Heart left ventricle (tissue), 16 donors: ENCODE measurements around the gene PRLH. TPM values are rescaled to one million over a fixed set of nuclear protein-coding genes. Genes with fewer than 3 reads are reported as not detected.

ENCODE experiments used
- ATAC-seq, 4 donors: fragments of 200-7000 bp; cut with Tn5 transposase; one replicate each; pipeline ENCODE4 v1.9.1; 2020 to 2022; ENCODE audit warnings: moderate library complexity in 4 of 4, mild to moderate bottlenecking in 3 of 4, moderate number of reproducible peaks in 1 of 4
- DNase-seq, 5 donors: peaks; one replicate each; pipeline ENCODE4 v3.0.0-alpha.2; 2020
- H3K27ac ChIP-seq, 12 donors: fragments of 200-600 bp; sonication (generic) in 4 of 12; one replicate each; pipeline versions ENCODE4 v1.5.0 to v1.8.0; 2016 to 2022; ENCODE audit warnings: mild to moderate bottlenecking in 2 of 12
- H3K27me3 ChIP-seq, 9 donors: fragments of 200-600 bp; sonication (generic) in 2 of 9; one replicate each; pipeline versions ENCODE4 v1.5.1 to v1.8.0; 2016 to 2022; ENCODE audit warnings: mild to moderate bottlenecking in 3 of 9
- H3K36me3 ChIP-seq, 9 donors: fragments of 200-600 bp; sonication (generic) in 2 of 9; one replicate each; pipeline versions ENCODE4 v1.5.0 to v1.8.0; 2018 to 2022; ENCODE audit warnings: mild to moderate bottlenecking in 2 of 9
- H3K4me1 ChIP-seq, 12 donors: fragments of 200-600 bp; sonication (generic) in 4 of 12; one replicate each; pipeline versions ENCODE4 v1.5.0 to v1.8.0; 2016 to 2022; ENCODE audit warnings: mild to moderate bottlenecking in 3 of 12
- H3K4me3 ChIP-seq, 12 donors: fragments of 200-600 bp; sonication (generic) in 4 of 12; one replicate each; pipeline versions ENCODE4 v1.5.0 to v1.8.0; 2017 to 2022; ENCODE audit warnings: mild to moderate bottlenecking in 9 of 12, moderate library complexity in 4 of 12
- H3K9me3 ChIP-seq, 12 donors: fragments of 200-600 bp; sonication (generic) in 4 of 12; one replicate each; pipeline versions ENCODE4 v1.5.0 to v1.8.0; 2016 to 2022; ENCODE audit warnings: mild to moderate bottlenecking in 1 of 12
- POLR2A ChIP-seq, 2 donors: fragments of 450-650 bp; IDR thresholded peaks; one replicate each; pipeline ENCODE4 v1.6.1; 2017; ENCODE audit warnings: antibody characterized with exemption in 2 of 2, mild to moderate bottlenecking in 2 of 2, moderate library complexity in 2 of 2
- WGBS, 4 donors: extraction: QIAGEN DNeasy Blood & Tissue Kit in 2 of 4; methylation state at CpG; one replicate each; pipeline versions ENCODE4 v1.1.5 to v1.1.7; 2013 to 2018; 5-methylcytosine and 5-hydroxymethylcytosine counted together
- intact Hi-C, 10 donors: fragments of 100-400 bp; cut with DNase I; formaldehyde crosslinking; loops; one replicate each; pipeline versions ENCODE4 v1.11.1 to v1.14.2; 2022
- polyA plus RNA-seq, 2 donors: library from polyadenylated mRNA; stranded (reverse); fragments of 200-250 nt; gene quantifications; one replicate each; pipeline ENCODE4 v1.2.3, GENCODE V29; 2013
- total RNA-seq, 9 donors: library from RNA; depleted of rRNA in 2 of 9; stranded (reverse); fragments of >200 nt in 2 of 9; fragmentation: NEBNext Ultra II Directional in 3 of 9; extraction: Animal tissue kit (Norgen Biotek cat#: 25700) in 3 of 9; gene quantifications; one replicate each; pipeline versions ENCODE4 v1.1.0 to v1.2.4, GENCODE V29; 2016 to 2023
- TF ChIP-seq, protein P1 (sequence below), 12 donors: fragments of 200-600 bp; sonication (generic) in 4 of 12; IDR thresholded peaks; one replicate each; pipeline versions ENCODE4 v1.5.0 to v1.8.0; 2018 to 2022; ENCODE audit warnings: antibody characterized with exemption in 12 of 12, mild to moderate bottlenecking in 5 of 12
- donor health status: ischemic (EF 13 %, LVEDD 7.1; RV severe dilation, severe dysfunction).
- donor health status: healthy with polysubstance abuse.
- donor health status: DM: no; HTN: yes; CAD: no.
- donor health status: DM: no; HTN: no; CAD: no.
- donor health status: ischemic (EF 25% LVEDD 6.9; RV normal size, moderate dysfunction).
- donor health status: ischemic (EF 25% LVEDD 5.7; RV mildly dilated, moderate dysfunction).
- donor health status: healthy.
- donor health status: DM: yes; HTN: yes; CAD: no.
- donor health status: ischemic (EF 35%, LVEDD 5.7; RV mildly dilated, moderate dysfunction).
- donor health status: nonischemic (EF 11% LVEDD 7.7; RV severe dilation, severe dysfunction).
- donor health status: DM: yes; HTN: yes; CAD: no.
- donor health status: PGD.
- donor health status: ischemic (EF 29% LVEDD 5.4; RV normal size, mild dysfunction).
- donor health status: nonischemic (EF 23%, LVEDD 6.1; RV moderate dilation, normal function).

Gene PRLH
- total and polyA plus RNA-seq, 11 donors = not detected

DNA sequence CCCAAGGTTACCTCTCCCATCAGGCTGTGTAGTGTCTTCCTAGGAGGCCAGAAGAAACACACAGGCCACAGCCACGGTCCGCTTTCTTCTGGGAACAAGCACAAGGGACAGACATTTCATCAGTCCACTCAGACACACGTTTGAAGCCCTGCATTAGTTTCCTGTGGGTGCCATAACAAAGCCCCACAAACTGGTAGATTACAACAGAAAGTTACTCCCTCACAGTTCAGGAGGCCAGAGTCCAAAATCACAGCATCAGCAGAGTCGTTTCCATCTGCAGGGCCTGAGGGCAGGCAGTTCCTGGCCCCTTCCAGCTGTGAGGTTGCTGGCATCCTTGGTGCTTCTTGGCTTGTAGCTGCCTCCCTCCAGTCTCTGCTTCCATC is 8.8 kb upstream of the PRLH start:
- Histone ChIP-seq H3K9me3 (peaks cover 0 to 17% (median 11%) of the 10 kb centered on the region in 12 donors), H3K27ac (peak overlapping the region in 1 of 12 donors; percentile 47), H3K36me3 (peaks cover 0 to 11% (median 4%) of the 10 kb centered on the region in 9 donors), H3K27me3 (no peaks in the 10 kb centered on the region), H3K4me1 (peaks cover 0 to 11% (median 6%) of the 10 kb centered on the region in 12 donors), H3K4me3 (no peak overlapping the region)
- intact Hi-C loops = no loop called here
- 64 to 74% (median 67%) methylated on average over 3 to 4 of the region's 4 CpGs for WGBS, 4 donors
- DNase-seq = no peak
- TF ChIP-seq, protein P1, sequence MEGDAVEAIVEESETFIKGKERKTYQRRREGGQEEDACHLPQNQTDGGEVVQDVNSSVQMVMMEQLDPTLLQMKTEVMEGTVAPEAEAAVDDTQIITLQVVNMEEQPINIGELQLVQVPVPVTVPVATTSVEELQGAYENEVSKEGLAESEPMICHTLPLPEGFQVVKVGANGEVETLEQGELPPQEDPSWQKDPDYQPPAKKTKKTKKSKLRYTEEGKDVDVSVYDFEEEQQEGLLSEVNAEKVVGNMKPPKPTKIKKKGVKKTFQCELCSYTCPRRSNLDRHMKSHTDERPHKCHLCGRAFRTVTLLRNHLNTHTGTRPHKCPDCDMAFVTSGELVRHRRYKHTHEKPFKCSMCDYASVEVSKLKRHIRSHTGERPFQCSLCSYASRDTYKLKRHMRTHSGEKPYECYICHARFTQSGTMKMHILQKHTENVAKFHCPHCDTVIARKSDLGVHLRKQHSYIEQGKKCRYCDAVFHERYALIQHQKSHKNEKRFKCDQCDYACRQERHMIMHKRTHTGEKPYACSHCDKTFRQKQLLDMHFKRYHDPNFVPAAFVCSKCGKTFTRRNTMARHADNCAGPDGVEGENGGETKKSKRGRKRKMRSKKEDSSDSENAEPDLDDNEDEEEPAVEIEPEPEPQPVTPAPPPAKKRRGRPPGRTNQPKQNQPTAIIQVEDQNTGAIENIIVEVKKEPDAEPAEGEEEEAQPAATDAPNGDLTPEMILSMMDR (IDR thresholded peaks at IDR 0.05) = no peak
- TF ChIP-seq POLR2A (IDR thresholded peaks at IDR 0.05) = no peak
- ATAC-seq = no peak

DNA sequence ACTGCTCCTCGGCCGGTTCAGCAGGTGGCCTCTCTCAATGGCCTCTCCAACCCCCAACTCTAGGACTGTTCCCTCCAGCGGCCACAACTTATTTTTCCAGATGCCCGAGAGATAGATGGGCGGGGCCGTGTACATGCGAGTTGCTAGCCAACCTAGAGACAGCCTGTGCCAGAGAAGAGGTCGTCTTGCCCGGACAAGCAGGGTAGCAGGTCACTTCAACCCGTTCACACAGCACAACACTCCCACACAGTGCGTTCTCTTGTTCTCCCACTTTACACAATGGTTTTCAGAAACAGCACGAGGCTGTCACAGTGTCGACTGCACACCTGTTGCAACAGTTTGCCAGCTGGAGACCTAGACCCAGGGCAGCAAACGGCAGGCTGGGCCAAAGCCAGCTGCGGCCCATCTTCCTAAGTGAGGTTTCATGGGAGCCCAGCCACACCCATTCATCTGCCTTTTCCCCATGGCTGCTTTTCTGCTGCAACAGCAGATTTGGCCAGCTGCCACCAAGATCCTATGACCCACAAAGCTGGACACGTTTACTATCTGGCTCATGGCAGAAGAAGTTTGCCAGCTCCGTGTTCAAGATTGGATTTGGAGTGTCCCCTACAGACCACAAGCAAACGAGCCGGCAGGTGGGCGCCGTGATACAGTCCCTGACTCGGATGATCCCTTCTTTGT is 7.3 kb upstream of the PRLH start:
- peak in 3 of 5 donors; percentile 60 to 76 (median 64) for DNase-seq
- no peak overlapping the region for H3K4me3 ChIP-seq
- H3K4me1 ChIP-seq = peaks cover 0 to 11% (median 6%) of the 10 kb centered on the region in 12 donors
- peaks cover 0 to 5% (median 0%) of the 10 kb centered on the region in 9 donors for H3K27me3 ChIP-seq
- TF ChIP-seq, protein P1 (IDR thresholded peaks at IDR 0.05) = no peak
- TF ChIP-seq POLR2A (IDR thresholded peaks at IDR 0.05) = no peak
- peaks cover 0 to 9% (median 0%) of the 10 kb centered on the region in 9 donors for H3K36me3 ChIP-seq
- H3K9me3 ChIP-seq = peaks cover 0 to 17% (median 11%) of the 10 kb centered on the region in 12 donors
- intact Hi-C loops = no loop called here
- H3K27ac ChIP-seq = no peak overlapping the region
- peak; percentile 25 to 64 (median 42) for ATAC-seq
- WGBS, 4 donors = 37 to 55% (median 48%) methylated on average over 16 to 22 of the region's 22 CpGs

DNA sequence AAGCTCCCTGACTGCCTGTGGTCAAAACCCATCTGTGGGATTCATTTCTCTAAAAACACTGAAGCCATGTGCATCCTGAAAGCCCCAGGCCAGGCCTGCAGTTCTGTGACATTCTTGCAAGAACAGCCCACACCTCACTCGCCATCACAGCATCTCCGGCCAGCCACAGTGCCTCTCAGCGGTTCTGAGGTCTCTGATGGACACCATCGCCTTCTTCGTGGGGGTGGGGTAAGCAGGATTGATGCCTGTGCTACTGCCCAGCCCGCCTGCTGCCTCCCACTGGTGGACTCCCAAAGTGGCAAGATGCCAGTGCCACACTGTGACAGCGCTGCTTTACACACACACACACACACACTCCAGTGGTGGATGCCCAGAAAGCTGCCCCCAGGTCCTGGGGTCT is 5.2 kb upstream of the PRLH start:
- Histone ChIP-seq H3K27ac (no peak overlapping the region), H3K9me3 (peaks cover 0 to 4% (median 0%) of the 10 kb centered on the region in 12 donors), H3K27me3 (peaks cover 0 to 14% (median 0%) of the 10 kb centered on the region in 9 donors), H3K4me1 (peaks cover 0 to 11% (median 6%) of the 10 kb centered on the region in 12 donors), H3K36me3 (no peaks in the 10 kb centered on the region), H3K4me3 (no peak overlapping the region)
- intact Hi-C loops = loop anchor here in 1 of 10 donors (10.0 kb wide), 1 partner anchor 466 kb away; no protein-coding TSS in a partner anchor
- ATAC-seq = no peak
- DNase-seq = peak in 1 of 5 donors; percentile 7
- WGBS, 4 donors = 83 to 91% (median 91%) methylated on average over 7 of the region's 7 CpGs
- TF ChIP-seq POLR2A (IDR thresholded peaks at IDR 0.05) = no peak
- TF ChIP-seq, protein P1 (IDR thresholded peaks at IDR 0.05) = no peak

DNA sequence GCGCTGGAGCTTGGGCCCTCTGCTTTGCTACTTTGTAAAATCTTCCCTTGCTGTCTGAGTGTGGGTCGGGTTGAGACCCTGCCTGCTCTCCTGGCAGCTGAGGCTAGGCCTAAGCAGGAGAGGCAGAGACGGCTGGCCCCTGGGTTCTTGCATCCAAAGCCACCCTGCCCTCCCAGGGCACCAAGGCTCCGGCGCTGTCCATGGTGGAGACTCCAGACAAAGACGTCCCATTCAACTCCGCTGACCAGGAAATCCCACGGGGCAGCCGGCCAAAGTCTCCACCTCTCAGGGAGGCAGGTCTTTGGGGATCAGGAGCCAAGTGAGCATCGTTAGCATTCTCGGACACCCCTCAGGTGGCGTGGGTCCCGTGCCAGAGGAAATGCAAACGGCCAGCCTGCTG is 2.6 kb upstream of the PRLH start:
- peak in 1 of 4 donors; percentile 24 for ATAC-seq
- Histone ChIP-seq H3K27ac (no peak overlapping the region), H3K36me3 (no peaks in the 10 kb centered on the region), H3K9me3 (no peaks in the 10 kb centered on the region), H3K4me1 (peaks cover 0 to 8% (median 5%) of the 10 kb centered on the region in 12 donors), H3K27me3 (peaks cover 0 to 14% (median 0%) of the 10 kb centered on the region in 9 donors), H3K4me3 (no peak overlapping the region)
- intact Hi-C loops = loop anchor here in 1 of 10 donors (10.0 kb wide), 1 partner anchor 469 kb away; no protein-coding TSS in a partner anchor
- WGBS, 4 donors = 20 to 25% (median 20%) methylated on average over 1 to 14 of the region's 14 CpGs
- TF ChIP-seq, protein P1 (IDR thresholded peaks at IDR 0.05) = no peak
- TF ChIP-seq POLR2A (IDR thresholded peaks at IDR 0.05) = no peak
- DNase-seq = peak in 1 of 5 donors; percentile 39
